NCI-H1436 treated with DMSO at 0.1 percent for 48 hours (cell line): Measurements from ENCODE around the gene TACR1.
"Not testable (repeated sequence)": the region's sequence is repeated elsewhere in the genome, so short reads cannot be mapped to it uniquely, and the experiment has no call there.

ENCODE experiments used
- DNase-seq: peaks from one replicate; lab custom pipeline; 2025; lab: John Stamatoyannopoulos, UW

TACR1 gene

GRCh38 chr2:75146221-75146605, 53.1 kb downstream of the TACR1 start:
- DNase-seq, result not testable (repeated sequence)

GRCh38 chr2:75142081-75142480, 57.2 kb downstream of the TACR1 start:
- DNase-seq, result no peak

GRCh38 chr2:75140288-75140687, 59.0 kb downstream of the TACR1 start:
- DNase-seq, result no peak

- no peak for DNase-seq
Measured at GRCh38 chr2:75139171-75139570, 60.1 kb downstream of the TACR1 start.

- no peak for DNase-seq
Measured at GRCh38 chr2:75138528-75138927, 60.8 kb downstream of the TACR1 start.

- no peak for DNase-seq
Measured at GRCh38 chr2:75135776-75136400, 63.4 kb downstream of the TACR1 start.

- no peak for DNase-seq
Measured at GRCh38 chr2:75134860-75135259, 64.5 kb downstream of the TACR1 start.

- no peak for DNase-seq
Measured at GRCh38 chr2:75133621-75134570, 65.4 kb downstream of the TACR1 start.

GRCh38 chr2:75130171-75130570, 69.1 kb downstream of the TACR1 start:
- DNase-seq, result no peak

GRCh38 chr2:75123876-75124275, 75.4 kb downstream of the TACR1 start:
- DNase-seq, result no peak

GRCh38 chr2:75113231-75113869, 86.0 kb downstream of the TACR1 start:
- DNase-seq, result no peak

- DNase-seq, result no peak
Measured at GRCh38 chr2:75108937-75109482, 90.3 kb downstream of the TACR1 start.

GRCh38 chr2:75102011-75102410, 97.3 kb downstream of the TACR1 start:
- DNase-seq, result no peak

GRCh38 chr2:75100801-75101151, 98.5 kb downstream of the TACR1 start:
- no peak for DNase-seq

- peak; percentile 17 for DNase-seq
Measured at GRCh38 chr2:75100011-75100800, 99.1 kb downstream of the TACR1 start.

GRCh38 chr2:75099521-75099922, 99.8 kb downstream of the TACR1 start:
- DNase-seq, result no peak

- no peak for DNase-seq
Measured at GRCh38 chr2:75098856-75099255, 100.5 kb downstream of the TACR1 start.

- no peak for DNase-seq
Measured at GRCh38 chr2:75097831-75098230, 101.5 kb downstream of the TACR1 start.

- DNase-seq, result no peak
Measured at GRCh38 chr2:75094405-75094804, 104.9 kb downstream of the TACR1 start.

- no peak for DNase-seq
Measured at GRCh38 chr2:75090770-75091515, 108.4 kb downstream of the TACR1 start.

- DNase-seq, result no peak
Measured at GRCh38 chr2:75089471-75089870, 109.8 kb downstream of the TACR1 start.
